ENCODE measurements around the gene PLA2G4A.

DNA sequence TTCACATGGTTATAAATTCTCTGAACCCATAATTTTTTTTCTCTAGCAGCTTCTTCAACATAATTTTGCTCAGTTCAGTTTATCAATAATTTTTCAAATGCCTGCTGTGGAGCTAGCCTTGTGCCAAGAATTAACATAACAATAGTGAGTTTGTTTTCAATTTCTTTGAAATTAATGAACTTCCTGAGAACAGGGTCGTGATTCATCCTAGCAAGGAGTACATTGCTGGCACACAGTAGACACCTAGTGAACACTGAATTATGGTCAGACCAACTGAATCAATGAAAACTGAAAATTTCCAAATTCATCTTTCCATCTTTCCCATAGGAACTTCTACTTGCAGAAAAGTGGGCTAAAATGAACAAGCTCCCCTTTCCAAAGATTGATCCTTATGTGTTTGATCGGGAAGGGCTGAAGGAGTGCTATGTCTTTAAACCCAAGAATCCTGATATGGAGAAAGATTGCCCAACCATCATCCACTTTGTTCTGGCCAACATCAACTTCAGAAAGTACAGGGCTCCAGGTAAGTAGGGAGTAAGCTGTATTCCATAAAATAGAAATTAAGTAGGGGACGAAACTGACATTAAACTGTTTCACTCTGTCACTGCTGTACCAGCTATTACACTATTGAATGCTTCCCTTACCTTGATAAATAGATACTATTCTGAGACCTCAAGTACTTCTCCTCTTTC lies 148.7 kb downstream of the PLA2G4A start:
- TF ChIP-seq GABPA (IDR thresholded peaks at IDR 0.05; ENCODE audit: low read depth), result no peak
- TF ChIP-seq, protein P1, sequence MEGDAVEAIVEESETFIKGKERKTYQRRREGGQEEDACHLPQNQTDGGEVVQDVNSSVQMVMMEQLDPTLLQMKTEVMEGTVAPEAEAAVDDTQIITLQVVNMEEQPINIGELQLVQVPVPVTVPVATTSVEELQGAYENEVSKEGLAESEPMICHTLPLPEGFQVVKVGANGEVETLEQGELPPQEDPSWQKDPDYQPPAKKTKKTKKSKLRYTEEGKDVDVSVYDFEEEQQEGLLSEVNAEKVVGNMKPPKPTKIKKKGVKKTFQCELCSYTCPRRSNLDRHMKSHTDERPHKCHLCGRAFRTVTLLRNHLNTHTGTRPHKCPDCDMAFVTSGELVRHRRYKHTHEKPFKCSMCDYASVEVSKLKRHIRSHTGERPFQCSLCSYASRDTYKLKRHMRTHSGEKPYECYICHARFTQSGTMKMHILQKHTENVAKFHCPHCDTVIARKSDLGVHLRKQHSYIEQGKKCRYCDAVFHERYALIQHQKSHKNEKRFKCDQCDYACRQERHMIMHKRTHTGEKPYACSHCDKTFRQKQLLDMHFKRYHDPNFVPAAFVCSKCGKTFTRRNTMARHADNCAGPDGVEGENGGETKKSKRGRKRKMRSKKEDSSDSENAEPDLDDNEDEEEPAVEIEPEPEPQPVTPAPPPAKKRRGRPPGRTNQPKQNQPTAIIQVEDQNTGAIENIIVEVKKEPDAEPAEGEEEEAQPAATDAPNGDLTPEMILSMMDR (IDR thresholded peaks at IDR 0.05; ENCODE audit: insufficient read depth, low read length), result no peak
- no peak for TF ChIP-seq POLR2AphosphoS5 (IDR thresholded peaks at IDR 0.05; ENCODE audit: low read depth)
